Prostate gland (tissue), 2 donors: Measurements from ENCODE around the gene AQP12B. TPM values are rescaled to one million over a fixed set of nuclear protein-coding genes. Genes with fewer than 3 reads are reported as not detected.

Experiments
- DNase-seq: peaks from one replicate; pipeline ENCODE4 v3.0.0-alpha.2; 2019; ENCODE audit warnings: low spot score
- H3K27ac ChIP-seq, 2 donors: fragments of 200-600 bp; sonication (generic); 2 replicates each; pipeline ENCODE4 v1.5.1; 2017 to 2019
- H3K27me3 ChIP-seq: fragments of 200-600 bp; sonication (generic); replicated peaks from 2 replicates; pipeline ENCODE4 v1.5.1; 2019; ENCODE audit not compliant: insufficient read depth
- H3K36me3 ChIP-seq, 2 donors: fragments of 200-600 bp; sonication (generic); 1 replicate in 1 of 2; 2 replicates in 1 of 2; pipeline versions ENCODE4 v1.5.1 to v1.8.1; 2017 to 2019
- H3K4me1 ChIP-seq: fragments of 200-600 bp; sonication (generic); replicated peaks from 2 replicates; pipeline ENCODE4 v1.5.1; 2019
- H3K4me3 ChIP-seq, 2 donors: fragments of 200-600 bp; sonication (generic); 2 replicates each; pipeline ENCODE4 v1.5.1; 2017 to 2019
- H3K9me3 ChIP-seq: fragments of 200-600 bp; sonication (generic); 2 replicates; pipeline ENCODE4 v1.5.1; 2017
- POLR2A ChIP-seq: fragments of 450-650 bp; IDR thresholded peaks from one replicate; pipeline ENCODE4 v1.6.1; 2016; ENCODE audit warnings: antibody characterized with exemption, mild to moderate bottlenecking
- POLR2AphosphoS5 ChIP-seq: sonication (generic); formaldehyde crosslinking; IDR thresholded peaks from one replicate; pipeline ENCODE4 v1.6.1; 2017; ENCODE audit warnings: antibody characterized with exemption
- WGBS: methylation state at CpG from one replicate; pipeline ENCODE4 v1.1.5; 2018; 5-methylcytosine and 5-hydroxymethylcytosine counted together
- intact Hi-C: fragments of 100-400 bp; cut with DNase I; formaldehyde crosslinking; loops from one replicate; pipeline ENCODE4 v1.14.2; 2022
- total RNA-seq, 2 donors: library from RNA; depleted of rRNA; stranded (reverse); fragments of >200 nt; gene quantifications; one replicate each; pipeline ENCODE4 v1.1.0, GENCODE V29; 2016
- TF ChIP-seq, protein P1 (sequence below), 4 experiments: fragments of 200-600 bp in 2 of 4; fragments of 450-650 bp in 2 of 4; sonication (generic) in 2 of 4; IDR thresholded peaks; 1 replicate in 3 of 4; 2 replicates in 1 of 4; pipeline ENCODE4 v1.5.1; 2016 to 2019; ENCODE audit warnings: antibody characterized with exemption in 4 of 4, mild to moderate bottlenecking in 2 of 4, moderate library complexity in 2 of 4

The AQP12B gene
- total RNA-seq, 2 donors from 2014 or later = not detected

DNA sequence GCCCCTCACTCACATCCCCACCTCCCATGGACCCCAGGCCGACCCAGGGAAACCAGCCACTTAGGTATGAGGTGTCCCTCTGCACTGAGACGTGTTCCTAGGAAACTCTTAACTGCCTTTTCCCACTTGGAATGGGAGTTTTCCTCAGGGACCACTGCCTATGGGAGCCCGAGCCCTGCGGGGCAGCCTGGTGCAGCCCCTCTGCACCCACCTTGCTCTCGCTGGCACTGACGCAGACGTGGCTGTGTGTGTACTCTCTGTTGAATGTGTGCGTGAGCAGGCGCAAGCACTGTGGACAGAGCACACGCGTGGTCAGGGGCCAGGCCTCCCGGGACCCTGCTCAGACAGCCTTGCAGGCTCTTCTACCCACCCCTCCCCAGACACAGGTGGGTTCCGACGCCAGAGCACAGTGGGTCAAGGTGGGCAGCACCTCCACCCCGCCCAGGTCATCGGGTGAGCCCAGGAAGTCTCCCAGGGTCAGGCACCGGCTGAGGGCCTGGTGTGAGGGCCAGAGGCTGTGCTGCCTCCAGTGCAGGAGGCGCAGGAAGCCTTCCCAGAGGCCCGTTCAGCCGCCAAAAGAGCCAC is 39.0 kb upstream of the AQP12B start:
- Histone ChIP-seq H3K4me3 (no peak overlapping the region), H3K4me1 (no peaks in the 10 kb centered on the region), H3K9me3 (no peaks in the 10 kb centered on the region), H3K36me3 (no peaks in the 10 kb centered on the region), H3K27ac (no peak overlapping the region), H3K27me3 (no peaks in the 10 kb centered on the region)
- DNase-seq = no peak
- TF ChIP-seq POLR2AphosphoS5 (no peak), POLR2A (no peak)
- TF ChIP-seq, protein P1, sequence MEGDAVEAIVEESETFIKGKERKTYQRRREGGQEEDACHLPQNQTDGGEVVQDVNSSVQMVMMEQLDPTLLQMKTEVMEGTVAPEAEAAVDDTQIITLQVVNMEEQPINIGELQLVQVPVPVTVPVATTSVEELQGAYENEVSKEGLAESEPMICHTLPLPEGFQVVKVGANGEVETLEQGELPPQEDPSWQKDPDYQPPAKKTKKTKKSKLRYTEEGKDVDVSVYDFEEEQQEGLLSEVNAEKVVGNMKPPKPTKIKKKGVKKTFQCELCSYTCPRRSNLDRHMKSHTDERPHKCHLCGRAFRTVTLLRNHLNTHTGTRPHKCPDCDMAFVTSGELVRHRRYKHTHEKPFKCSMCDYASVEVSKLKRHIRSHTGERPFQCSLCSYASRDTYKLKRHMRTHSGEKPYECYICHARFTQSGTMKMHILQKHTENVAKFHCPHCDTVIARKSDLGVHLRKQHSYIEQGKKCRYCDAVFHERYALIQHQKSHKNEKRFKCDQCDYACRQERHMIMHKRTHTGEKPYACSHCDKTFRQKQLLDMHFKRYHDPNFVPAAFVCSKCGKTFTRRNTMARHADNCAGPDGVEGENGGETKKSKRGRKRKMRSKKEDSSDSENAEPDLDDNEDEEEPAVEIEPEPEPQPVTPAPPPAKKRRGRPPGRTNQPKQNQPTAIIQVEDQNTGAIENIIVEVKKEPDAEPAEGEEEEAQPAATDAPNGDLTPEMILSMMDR (IDR thresholded peaks at IDR 0.05) = no peak
- 91% methylated on average over 18 of the region's 20 CpGs for WGBS
- intact Hi-C loops = no loop called here

DNA sequence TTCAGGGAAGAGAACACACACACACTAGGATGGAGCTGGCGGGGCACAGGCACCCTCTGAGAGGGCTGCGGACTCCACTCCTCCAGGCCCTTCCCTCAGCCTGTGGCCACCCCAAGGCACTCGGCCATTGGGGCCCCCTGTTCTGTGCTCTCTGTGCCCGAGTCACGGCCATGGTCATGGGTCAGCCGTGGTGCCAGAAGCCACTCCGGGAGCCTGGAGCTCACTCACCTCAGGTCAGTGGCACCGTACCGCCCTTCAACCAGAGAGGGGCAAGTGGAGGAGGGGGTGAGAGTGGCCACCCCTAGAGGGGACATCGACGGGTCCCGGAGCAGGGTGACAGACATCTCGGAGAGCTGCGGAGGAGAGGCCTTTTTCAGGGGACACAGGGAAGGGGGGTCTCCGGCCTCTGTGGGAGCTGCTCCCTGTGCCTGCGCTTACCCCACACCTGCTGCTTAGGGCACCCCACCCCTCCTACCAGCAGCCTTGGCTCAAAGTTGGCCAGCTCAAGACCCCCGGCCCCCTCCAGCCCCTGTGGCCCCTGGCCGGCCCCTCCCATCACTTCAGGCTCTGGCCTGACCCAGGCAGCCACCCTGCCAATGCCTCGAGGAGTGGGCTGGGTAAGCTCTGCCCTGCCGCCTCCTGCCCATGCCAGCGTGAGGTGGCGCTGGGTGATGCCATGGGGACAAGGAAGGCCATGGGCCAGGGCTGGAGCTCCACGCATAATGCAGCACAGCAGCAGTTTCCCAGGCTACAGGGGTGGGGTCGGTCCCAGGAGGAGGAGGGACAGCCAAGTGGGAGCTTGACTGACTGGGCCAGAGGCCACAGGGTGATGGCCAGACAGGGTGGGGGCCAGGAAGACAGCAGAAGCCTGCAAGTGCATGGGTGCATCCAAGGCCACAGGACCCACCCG is 38.3 kb upstream of the AQP12B start:
- no peaks in the 10 kb centered on the region for H3K4me1 ChIP-seq
- TF ChIP-seq POLR2AphosphoS5 (no peak), POLR2A (no peak)
- TF ChIP-seq, protein P1 (IDR thresholded peaks at IDR 0.05) = no peak
- intact Hi-C loops = no loop called here

DNA sequence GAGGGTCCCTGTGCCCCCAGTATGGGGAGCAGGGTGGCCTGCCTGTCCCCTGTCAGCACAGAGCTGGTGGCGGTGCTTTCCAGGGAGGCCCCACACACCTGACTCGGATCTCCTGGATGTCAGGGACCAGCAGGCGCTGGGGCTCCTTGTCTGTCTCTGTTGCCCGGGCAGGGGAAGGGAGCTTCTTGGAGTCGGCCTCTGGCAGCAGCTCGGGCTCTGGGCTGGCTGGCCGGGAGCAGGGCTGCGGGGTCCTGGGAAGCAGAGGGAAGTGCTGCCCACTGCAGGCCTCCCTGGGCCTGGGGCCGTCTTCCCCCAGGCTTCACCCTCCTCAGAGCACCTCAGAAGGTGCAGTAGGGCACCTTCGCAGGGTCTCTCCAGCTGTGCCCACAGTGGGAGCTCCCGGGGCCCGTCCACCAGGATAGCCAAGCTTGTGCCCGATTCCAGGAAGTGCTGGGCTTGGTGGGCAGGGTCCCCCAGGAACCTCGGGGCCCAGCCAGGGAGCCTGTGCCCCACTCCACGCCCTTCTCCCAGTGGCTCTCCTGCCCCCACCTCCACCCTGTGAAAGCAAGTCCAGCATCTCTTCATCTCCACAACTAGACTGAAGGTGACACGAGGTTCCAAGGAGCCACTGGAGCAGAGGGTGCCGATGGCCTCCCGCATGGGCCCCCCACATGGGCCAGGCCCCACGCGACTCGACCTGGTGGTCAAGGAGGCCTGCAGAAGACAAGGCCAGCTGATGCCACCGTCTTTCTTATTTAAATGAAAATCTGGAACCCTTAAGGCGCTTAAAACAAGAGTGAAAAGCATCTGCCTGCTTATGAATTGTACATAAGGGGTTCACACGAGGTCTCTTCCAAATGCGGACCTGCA is 37.2 kb upstream of the AQP12B start:
- H3K36me3 ChIP-seq = no peaks in the 10 kb centered on the region
- 93% methylated on average over 23 of the region's 25 CpGs for WGBS
- no peak overlapping the region for H3K27ac ChIP-seq
- H3K4me3 ChIP-seq = no peak overlapping the region
- no peaks in the 10 kb centered on the region for H3K4me1 ChIP-seq
- intact Hi-C loops = no loop called here
- no peak for DNase-seq
- H3K9me3 ChIP-seq = no peaks in the 10 kb centered on the region
- H3K27me3 ChIP-seq = no peaks in the 10 kb centered on the region
- no peak for TF ChIP-seq POLR2A
- no peak for TF ChIP-seq POLR2AphosphoS5
- TF ChIP-seq, protein P1 (IDR thresholded peaks at IDR 0.05) = no peak

More for the DNA sequence above, 38.3 kb upstream of the AQP12B start:
- Histone ChIP-seq H3K4me3 (no peak overlapping the region), H3K9me3 (no peaks in the 10 kb centered on the region), H3K27ac (no peak overlapping the region), H3K27me3 (no peaks in the 10 kb centered on the region), H3K36me3 (no peaks in the 10 kb centered on the region)
- no peak for DNase-seq
- WGBS = 85% methylated on average over 25 of the region's 25 CpGs

DNA sequence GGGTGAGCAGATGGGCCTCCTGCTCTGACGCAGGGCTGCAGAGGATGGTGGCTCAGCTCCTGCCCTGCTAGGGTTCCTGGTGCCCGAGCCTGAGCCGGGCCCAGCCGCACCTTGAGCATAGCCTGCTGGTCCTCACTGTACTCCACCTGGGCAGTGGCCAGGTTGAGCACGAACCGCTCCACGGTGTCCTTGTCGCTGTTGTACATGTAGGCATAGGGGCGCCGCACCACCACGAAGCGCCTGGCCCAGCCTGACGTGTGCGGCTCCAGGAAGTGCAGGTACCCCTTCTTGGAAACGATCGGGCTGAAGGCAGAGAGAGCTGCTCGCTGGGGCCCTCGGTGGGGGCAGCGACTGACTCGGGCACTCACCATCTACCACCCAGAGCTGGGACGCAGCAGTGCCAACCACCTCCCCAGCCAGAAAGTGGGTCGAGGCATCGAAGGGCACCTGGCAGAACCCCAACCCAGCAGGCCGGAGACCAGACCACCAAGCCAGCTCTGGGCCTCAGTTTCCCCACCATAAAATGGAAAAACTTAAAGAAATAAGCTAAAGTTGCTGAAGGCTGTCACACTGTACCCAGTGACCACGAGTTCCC is 36.3 kb upstream of the AQP12B start:
- Histone ChIP-seq H3K4me1 (no peaks in the 10 kb centered on the region), H3K4me3 (no peak overlapping the region), H3K36me3 (no peaks in the 10 kb centered on the region), H3K27ac (no peak overlapping the region), H3K27me3 (no peaks in the 10 kb centered on the region), H3K9me3 (no peaks in the 10 kb centered on the region)
- TF ChIP-seq POLR2A = no peak
- intact Hi-C loops = no loop called here
- no peak for DNase-seq
- 93% methylated on average over 25 of the region's 25 CpGs for WGBS
